ENCODE measurements around the gene FBXO27.
"Not testable (repeated sequence)": the region's sequence is repeated elsewhere in the genome, so short reads cannot be mapped to it uniquely, and the experiment has no call there.

- not testable (repeated sequence) for TF ChIP-seq POLR2A, POLR2AphosphoS5 (IDR thresholded peaks at IDR 0.05)
These were observed 35.9 kb upstream of the FBXO27 start for GRCh38 chr19:39068259-39068658.
